ENCODE data around the gene DUSP14. TPM values are rescaled to one million over a fixed set of nuclear protein-coding genes. Genes with fewer than 3 reads are reported as not detected.

Gene DUSP14
- total and polyA plus RNA-seq, 2 of the 13 experiments (the other 11 are each of a cell fraction or from before 2014, with no cell fraction given) = 33.5 to 39.8 TPM

DNA sequence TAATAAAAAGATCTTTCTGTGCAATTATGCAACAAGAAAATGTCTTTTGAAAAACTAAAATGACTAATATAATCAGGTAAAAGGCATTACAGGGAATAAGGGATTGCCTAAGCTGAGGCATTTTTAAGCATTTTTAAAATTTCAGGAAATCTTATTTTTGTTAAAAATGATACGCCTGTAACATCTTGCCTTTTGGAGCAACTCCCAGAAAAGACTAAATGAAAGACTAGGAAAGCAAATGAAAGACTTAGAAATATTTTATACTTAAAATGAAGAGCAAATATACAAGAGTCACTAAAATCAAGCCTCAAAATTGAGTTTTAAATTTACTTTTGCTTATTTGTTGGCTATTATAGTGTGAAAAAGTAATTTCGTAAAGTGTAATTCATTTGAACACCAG is 55.8 kb downstream of the DUSP14 start:
- 97% methylated on average over 2 of the region's 2 CpGs for WGBS (ENCODE audit: low lambda C conversion rate)
- ATAC-seq (no peak), FAIRE-seq (no peak), DNase-seq (ENCODE audit: low spot score) (no peak)
- H3K79me2 ChIP-seq (ENCODE audit: insufficient read depth, low read length) = no peaks in the 10 kb centered on the region
- ChIA-PET CTCF (ENCODE audit: low intra/inter-chr PET ratio, low total read pairs) (no interaction called here), POLR2A (no interaction called here)
- no peaks in the 10 kb centered on the region for H3K4me1 ChIP-seq (ENCODE audit: insufficient read depth, low read length)
- TF ChIP-seq POLR2G (IDR thresholded peaks at IDR 0.05; ENCODE audit: low read depth, low read length) = no peak
- H3K36me3 ChIP-seq (replicated peaks in 1 of 2; ENCODE audit: control insufficient read depth in 1 of 2, insufficient read depth in 2 of 2, low read length in 2 of 2) = peaks cover 4 to 31% of the 10 kb centered on the region in 2 experiments; a peak in 4 of 5 replicates
- H4K20me1 ChIP-seq (ENCODE audit: insufficient read depth, low read length) = no peaks in the 10 kb centered on the region
- no peak overlapping the region for H3K4me2 ChIP-seq (ENCODE audit: low read depth, low read length)
- BruUV-seq (replicated peaks) = no TSS peak
- no peak overlapping the region for H3K27ac ChIP-seq (ENCODE audit: extremely low read length, insufficient read depth, low read length)
- no peak overlapping the region for H3K4me3 ChIP-seq (replicated peaks in 1 of 3; ENCODE audit: insufficient read depth in 1 of 3, low read depth in 2 of 3, low read length in 3 of 3)
- no peak overlapping the region for H3K9ac ChIP-seq (ENCODE audit: insufficient read depth, low read depth, low read length)
- in situ Hi-C loops (cut with HindIII; ENCODE audit: extremely low pct_ligation_motif_present, low pct_unique_long_range_greater_than_20kb) = no loop called here
- H3K27me3 ChIP-seq (ENCODE audit: control insufficient read depth in 1 of 2, insufficient read depth in 2 of 2, low read length in 2 of 2) = no peaks in the 10 kb centered on the region; a peak in 1 of 5 replicates
- H2AFZ ChIP-seq (ENCODE audit: low read length) = no peak overlapping the region
- intact Hi-C loops (cut with micrococcal nuclease; ENCODE audit: unreplicated experiment) = no loop called here
- no peaks in the 10 kb centered on the region for H3K9me3 ChIP-seq (ENCODE audit: low read length)

DNA sequence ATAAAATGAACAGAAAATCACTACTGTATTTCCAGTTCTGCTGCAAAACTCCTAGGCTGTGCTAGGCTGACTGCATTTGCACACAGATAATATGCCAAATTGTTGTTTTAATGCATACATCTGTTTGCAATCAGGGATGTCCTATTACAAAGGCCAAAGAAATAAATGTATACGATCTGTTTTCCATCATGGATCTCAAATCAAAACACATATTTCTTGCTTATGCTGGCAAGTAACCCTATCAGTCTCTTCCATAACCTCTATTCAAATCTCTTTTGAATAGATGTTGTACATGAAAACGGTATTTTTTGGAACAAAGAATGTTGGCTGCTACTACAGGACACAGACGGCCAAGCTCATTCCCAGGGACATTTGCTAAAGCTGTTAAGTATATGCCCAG is 56.6 kb downstream of the DUSP14 start:
- H3K9ac ChIP-seq (ENCODE audit: insufficient read depth, low read depth, low read length) = no peak overlapping the region
- over 99% methylated on average over 3 of the region's 3 CpGs for WGBS (ENCODE audit: low lambda C conversion rate)
- in situ Hi-C loops (cut with HindIII; ENCODE audit: extremely low pct_ligation_motif_present, low pct_unique_long_range_greater_than_20kb) (no loop called here), intact Hi-C loops (cut with micrococcal nuclease; ENCODE audit: unreplicated experiment) (no loop called here)
- H3K27me3 ChIP-seq (ENCODE audit: control insufficient read depth in 1 of 2, insufficient read depth in 2 of 2, low read length in 2 of 2) = no peaks in the 10 kb centered on the region; a peak in 1 of 5 replicates
- ATAC-seq = no peak
- ChIA-PET CTCF (ENCODE audit: low intra/inter-chr PET ratio, low total read pairs) (no interaction called here), POLR2A (no interaction called here)
- no peak for TF ChIP-seq DBP (CRISPR knock-in tag; IDR thresholded peaks at IDR 0.05; ENCODE audit: not compliant biosample characterization)
- no peak for TF ChIP-seq ISX (CRISPR knock-in tag; conservative IDR thresholded peaks at IDR 0.05)
- no peak for TF ChIP-seq PHF21A (CRISPR knock-in tag; IDR thresholded peaks at IDR 0.05)
- TF ChIP-seq ZNF24 (IDR thresholded peaks at IDR 0.05) = no peak
- TF ChIP-seq THYN1 (CRISPR knock-in tag; IDR thresholded peaks at IDR 0.05; ENCODE audit: borderline replicate concordance, low read depth) = no peak
- TF ChIP-seq ZNF337 (CRISPR knock-in tag; IDR thresholded peaks at IDR 0.05; ENCODE audit: borderline replicate concordance, low read depth) = no peak
- TF ChIP-seq, protein P1, sequence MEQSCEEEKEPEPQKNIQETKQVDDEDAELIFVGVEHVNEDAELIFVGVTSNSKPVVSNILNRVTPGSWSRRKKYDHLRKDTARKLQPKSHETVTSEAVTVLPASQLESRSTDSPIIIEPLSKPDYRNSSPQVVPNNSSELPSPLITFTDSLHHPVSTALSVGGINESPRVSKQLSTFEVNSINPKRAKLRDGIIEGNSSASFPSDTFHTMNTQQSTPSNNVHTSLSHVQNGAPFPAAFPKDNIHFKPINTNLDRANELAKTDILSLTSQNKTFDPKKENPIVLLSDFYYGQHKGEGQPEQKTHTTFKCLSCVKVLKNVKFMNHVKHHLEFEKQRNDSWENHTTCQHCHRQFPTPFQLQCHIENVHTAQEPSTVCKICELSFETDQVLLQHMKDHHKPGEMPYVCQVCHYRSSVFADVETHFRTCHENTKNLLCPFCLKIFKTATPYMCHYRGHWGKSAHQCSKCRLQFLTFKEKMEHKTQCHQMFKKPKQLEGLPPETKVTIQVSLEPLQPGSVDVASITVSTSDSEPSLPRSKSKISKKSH (CRISPR knock-in tag; IDR thresholded peaks at IDR 0.05; ENCODE audit: borderline replicate concordance) = no peak
- no peak for TF ChIP-seq ZNF83 (CRISPR knock-in tag; IDR thresholded peaks at IDR 0.05; ENCODE audit: borderline replicate concordance)
- no peak for TF ChIP-seq AGO1 (IDR thresholded peaks at IDR 0.05; ENCODE audit: low read depth, low read length, poor library complexity, severe bottlenecking)
- TF ChIP-seq KDM3A (CRISPR knock-in tag; IDR thresholded peaks at IDR 0.05; ENCODE audit: low read depth) = no peak
- TF ChIP-seq FOSL2 (CRISPR knock-in tag; IDR thresholded peaks at IDR 0.05) = no peak
- no peak for TF ChIP-seq ZNF749 (CRISPR knock-in tag; IDR thresholded peaks at IDR 0.05; ENCODE audit: borderline replicate concordance)
- TF ChIP-seq ZKSCAN1 (IDR thresholded peaks at IDR 0.05; ENCODE audit: low read length) = no peak
- no peak for TF ChIP-seq MAZ (IDR thresholded peaks at IDR 0.05; ENCODE audit: borderline replicate concordance, low read depth, low read length)
- TF ChIP-seq MAZ (CRISPR knock-in tag; IDR thresholded peaks at IDR 0.05; ENCODE audit: low read depth) = no peak
- no peak for TF ChIP-seq ZNF547 (CRISPR knock-in tag; IDR thresholded peaks at IDR 0.05)
- TF ChIP-seq HMGA1 (CRISPR knock-in tag; conservative IDR thresholded peaks at IDR 0.05) = no peak
- no peak for TF ChIP-seq ZNF510 (CRISPR knock-in tag; IDR thresholded peaks at IDR 0.05; ENCODE audit: low read depth)
- H3K79me2 ChIP-seq (ENCODE audit: insufficient read depth, low read length) = no peaks in the 10 kb centered on the region
- BruUV-seq (replicated peaks) = no TSS peak
- no peak for FAIRE-seq
- no peaks in the 10 kb centered on the region; the same call in 1 of the 2 replicates for H4K20me1 ChIP-seq (ENCODE audit: insufficient read depth, low read length)
- no peak overlapping the region for H3K4me3 ChIP-seq (replicated peaks in 1 of 3; ENCODE audit: insufficient read depth in 1 of 3, low read depth in 2 of 3, low read length in 3 of 3)
- DNase-seq (ENCODE audit: low spot score) = no peak
- H3K9me3 ChIP-seq (ENCODE audit: low read length) = no peaks in the 10 kb centered on the region
- H3K36me3 ChIP-seq (replicated peaks in 1 of 2; ENCODE audit: control insufficient read depth in 1 of 2, insufficient read depth in 2 of 2, low read length in 2 of 2) = peaks cover 4 to 26% of the 10 kb centered on the region in 2 experiments
- H3K4me2 ChIP-seq (ENCODE audit: low read depth, low read length) = no peak overlapping the region
- H3K4me1 ChIP-seq (ENCODE audit: insufficient read depth, low read length) = no peaks in the 10 kb centered on the region
- no peak overlapping the region for H2AFZ ChIP-seq (ENCODE audit: low read length)
- H3K27ac ChIP-seq (ENCODE audit: extremely low read length, insufficient read depth, low read length) = no peak overlapping the region

All from HepG2 (cell line).